K562 (cell line): ENCODE results near the gene F12. TPM values are rescaled to one million over a fixed set of nuclear protein-coding genes. Genes with fewer than 3 reads are reported as not detected.

Source experiments
- ASH1L ChIP-seq: fragments of 450-650 bp; IDR thresholded peaks from 2 replicates; pipeline ENCODE4 v1.6.1; 2018; ENCODE audit warnings: borderline replicate concordance, mild to moderate bottlenecking, low read depth; ENCODE audit not compliant: partially characterized antibody
- CBFB ChIP-seq: sonication (generic); formaldehyde crosslinking; IDR thresholded peaks from 2 replicates; pipeline ENCODE4 v1.4.0; 2020; ENCODE audit warnings: mild to moderate bottlenecking, missing genetic modification reagents
- CREB1 ChIP-seq, 2 experiments: sonication (generic) in 1 of 2; formaldehyde crosslinking in 1 of 2; IDR thresholded peaks; 2 replicates each; pipeline versions ENCODE4 v1.6.1 to v1.8.0; 2012 to 2022; ENCODE audit warnings: inconsistent platforms in 1 of 2, mild to moderate bottlenecking in 1 of 2, missing genetic modification reagents in 1 of 2, moderate library complexity in 1 of 2
- CTBP1 ChIP-seq: fragments of 450-650 bp; IDR thresholded peaks from 2 replicates; pipeline ENCODE4 v1.6.1; 2016; ENCODE audit warnings: borderline replicate concordance
- DPF2 ChIP-seq: fragments of 450-650 bp; IDR thresholded peaks from 2 replicates; pipeline ENCODE4 v1.6.1; 2016
- ELF1 ChIP-seq: fragments of 200-800 bp; sonication (Bioruptor generic); IDR thresholded peaks from 2 replicates; pipeline ENCODE4 v1.6.1; 2016; ENCODE audit warnings: missing genetic modification characterization, missing compliant biosample characterization
- ELF4 ChIP-seq: fragments of 450-650 bp; formaldehyde crosslinking; IDR thresholded peaks from 2 replicates; pipeline ENCODE4 v1.4.0; 2022; ENCODE audit warnings: missing genetic modification characterization
- GTF2E2 ChIP-seq: fragments of 200-800 bp; sonication (Bioruptor generic); IDR thresholded peaks from 2 replicates; pipeline ENCODE4 v1.6.1; 2016; ENCODE audit warnings: missing genetic modification characterization, missing compliant biosample characterization
- JUN ChIP-seq, 2 experiments: sonication (generic) in 1 of 2; formaldehyde crosslinking in 1 of 2; IDR thresholded peaks; 2 replicates each; pipeline versions ENCODE4 v1.6.1 to v1.8.0; 2012 to 2022; ENCODE audit warnings: borderline replicate concordance in 2 of 2, mild to moderate bottlenecking in 2 of 2, improper control_type of control experiment in 1 of 2, low read depth in 1 of 2, low read length in 1 of 2, missing genetic modification reagents in 1 of 2
- MNT ChIP-seq, 2 experiments: fragments of 450-650 bp; conservative IDR thresholded peaks; 2 replicates each; pipeline ENCODE4 v1.6.1; 2017; ENCODE audit warnings: mild to moderate bottlenecking in 2 of 2, moderate library complexity in 2 of 2
- POLR2A ChIP-seq: fragments of 450-650 bp; conservative IDR thresholded peaks from 2 replicates; pipeline ENCODE4 v1.6.1; 2016
- RCOR1 ChIP-seq, 2 experiments: IDR thresholded peaks; 2 replicates each; pipeline ENCODE4 v1.6.1; 2012; ENCODE audit warnings: low read depth in 2 of 2, low read length in 2 of 2, borderline replicate concordance in 1 of 2, improper control_type of control experiment in 1 of 2
- RNF2 ChIP-seq: sonication (generic); IDR thresholded peaks from 2 replicates; pipeline ENCODE4 v1.6.1; 2016
- SUPT5H ChIP-seq: fragments of 450-650 bp; IDR thresholded peaks from 2 replicates; pipeline ENCODE4 v1.6.1; 2016
- TCF3 ChIP-seq: sonication (generic); formaldehyde crosslinking; IDR thresholded peaks from 2 replicates; pipeline ENCODE4 v1.4.0; 2020; ENCODE audit warnings: mild to moderate bottlenecking, missing genetic modification reagents
- TSC22D4 ChIP-seq: fragments of 450-650 bp; IDR thresholded peaks from 2 replicates; pipeline ENCODE4 v1.6.1; 2016; ENCODE audit warnings: missing genetic modification characterization, missing biosample characterization, control low read depth
- ZBTB11 ChIP-seq, 3 experiments: fragments of 200-800 bp in 1 of 3; fragments of 250-450 bp in 1 of 3; fragments of 450-650 bp in 1 of 3; sonication (Bioruptor Pico) in 1 of 3; sonication (Bioruptor generic) in 1 of 3; formaldehyde crosslinking in 1 of 3; IDR thresholded peaks; 2 replicates each; pipeline versions ENCODE4 v1.6.1 to v1.8.0; 2016 to 2022; ENCODE audit warnings: mild to moderate bottlenecking in 2 of 3, missing genetic modification characterization in 2 of 3, missing compliant biosample characterization in 1 of 3, moderate library complexity in 1 of 3
- ZNF133 ChIP-seq: fragments of 250-450 bp; sonication (Bioruptor Pico); IDR thresholded peaks from 2 replicates; pipeline ENCODE4 v1.4.0; 2020; ENCODE audit warnings: mild to moderate bottlenecking
- polyA plus RNA-seq, 8 experiments: library from polyadenylated mRNA; depleted of rRNA in 4 of 8; stranded (reverse) in 5 of 8; unstranded in 3 of 8; fragments of >200 nt; fragmentation: Nextera tagmentation in 2 of 8; fragmentation: Illumina TruSeq in 1 of 8; extraction: Ambion mirVana in 2 of 8; extraction: Trizol in 1 of 8; gene quantifications; 2 replicates each; pipeline versions ENCODE4 v1.2.1 to v1.2.3, GENCODE V29; 2011 to 2014; ENCODE audit warnings: inconsistent platforms in 1 of 8, missing spikeins in 1 of 8
- total RNA-seq, 7 experiments: library from RNA; depleted of rRNA in 6 of 7; stranded (reverse); fragments of >200 nt in 6 of 7; fragmentation: Illumina TruSeq in 2 of 7; extraction: Trizol in 2 of 7; gene quantifications; 2 replicates each; pipeline versions ENCODE4 v1.2.1 to v1.2.3, GENCODE V29; 2011 to 2021; ENCODE audit warnings: low replicate concordance in 1 of 7
- TF ChIP-seq, protein P1 (sequence below): sonication (generic); formaldehyde crosslinking; IDR thresholded peaks from 2 replicates; pipeline ENCODE4 v1.8.0; 2022; ENCODE audit warnings: mild to moderate bottlenecking, low read depth, missing genetic modification reagents
- TF ChIP-seq, protein P2 (sequence below): fragments of 450-650 bp; formaldehyde crosslinking; IDR thresholded peaks from 2 replicates; pipeline ENCODE4 v1.4.0; 2022; ENCODE audit warnings: missing genetic modification characterization

The F12 gene
- total and polyA plus RNA-seq, 9 of the 15 experiments (the other 6 are each of a cell fraction or from before 2014, with no cell fraction given), result 0.59 to 18.3 (median 3.6) TPM

GRCh38 chr5:177366528-177367322, 42.6 kb downstream of the F12 start (continued):
- TF ChIP-seq RNF2 (peak; percentile 73; the same call in 1 of the 2 replicates), CBFB (no peak), POLR2A (peak; percentile 84), ELF4 (peak; percentile 85), RCOR1 (IDR thresholded peaks at IDR 0.05; ENCODE audit: borderline replicate concordance in 1 of 2, low read depth in 2 of 2, low read length in 2 of 2) (peak in 1 of 2 experiments; percentile 75; a peak in 2 of 4 replicates), ELF1 (no peak), ASH1L (no peak), ZBTB11 (CRISPR knock-in tag; IDR thresholded peaks at IDR 0.05) (no peak), MNT (conservative IDR thresholded peaks at IDR 0.05) (peak in 1 of 2 experiments; percentile 55; a peak in 2 of 4 replicates), DPF2 (peak; percentile 77), ZNF133 (CRISPR knock-in tag) (no peak), CTBP1 (peak; percentile 38; the same call in 1 of the 2 replicates), TSC22D4 (tag) (no peak), JUN (IDR thresholded peaks at IDR 0.05; ENCODE audit: borderline replicate concordance, low read depth, low read length) (peak; percentile 8; the same call in 1 of the 2 replicates), JUN (CRISPR knock-in tag; IDR thresholded peaks at IDR 0.05; ENCODE audit: borderline replicate concordance) (no peak), CREB1 (IDR thresholded peaks at IDR 0.05) (no peak), CREB1 (CRISPR knock-in tag; IDR thresholded peaks at IDR 0.05) (no peak), TCF3 (CRISPR knock-in tag) (no peak; the same call in 1 of the 2 replicates), GTF2E2 (tag) (peak; percentile 22; the same call in 1 of the 2 replicates), SUPT5H (peak; percentile 80)
- TF ChIP-seq, protein P1, sequence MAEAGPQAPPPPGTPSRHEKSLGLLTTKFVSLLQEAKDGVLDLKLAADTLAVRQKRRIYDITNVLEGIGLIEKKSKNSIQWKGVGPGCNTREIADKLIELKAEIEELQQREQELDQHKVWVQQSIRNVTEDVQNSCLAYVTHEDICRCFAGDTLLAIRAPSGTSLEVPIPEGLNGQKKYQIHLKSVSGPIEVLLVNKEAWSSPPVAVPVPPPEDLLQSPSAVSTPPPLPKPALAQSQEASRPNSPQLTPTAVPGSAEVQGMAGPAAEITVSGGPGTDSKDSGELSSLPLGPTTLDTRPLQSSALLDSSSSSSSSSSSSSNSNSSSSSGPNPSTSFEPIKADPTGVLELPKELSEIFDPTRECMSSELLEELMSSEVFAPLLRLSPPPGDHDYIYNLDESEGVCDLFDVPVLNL (CRISPR knock-in tag), result no peak
- TF ChIP-seq, protein P2, sequence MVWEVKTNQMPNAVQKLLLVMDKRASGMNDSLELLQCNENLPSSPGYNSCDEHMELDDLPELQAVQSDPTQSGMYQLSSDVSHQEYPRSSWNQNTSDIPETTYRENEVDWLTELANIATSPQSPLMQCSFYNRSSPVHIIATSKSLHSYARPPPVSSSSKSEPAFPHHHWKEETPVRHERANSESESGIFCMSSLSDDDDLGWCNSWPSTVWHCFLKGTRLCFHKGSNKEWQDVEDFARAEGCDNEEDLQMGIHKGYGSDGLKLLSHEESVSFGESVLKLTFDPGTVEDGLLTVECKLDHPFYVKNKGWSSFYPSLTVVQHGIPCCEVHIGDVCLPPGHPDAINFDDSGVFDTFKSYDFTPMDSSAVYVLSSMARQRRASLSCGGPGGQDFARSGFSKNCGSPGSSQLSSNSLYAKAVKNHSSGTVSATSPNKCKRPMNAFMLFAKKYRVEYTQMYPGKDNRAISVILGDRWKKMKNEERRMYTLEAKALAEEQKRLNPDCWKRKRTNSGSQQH (CRISPR knock-in tag), result peak; percentile 31; the same call in 1 of the 2 replicates
